DND-41 (cell line): ENCODE results near the gene ARHGEF25.

Experiments used
- ATAC-seq: fragments of 200-7000 bp; cut with Tn5 transposase; 3 replicates; pipeline ENCODE4 v1.9.1; 2021; ENCODE audit warnings: low read depth; ENCODE audit not compliant: insufficient read depth
- DNase-seq: peaks from one replicate; pipeline ENCODE4 v3.0.0-alpha.2; 2020
- H2AFZ ChIP-seq: 2 replicates; pipeline ENCODE4 v1.6.0; 2012; ENCODE audit warnings: low read depth, low read length
- H3K27ac ChIP-seq: 2 replicates; pipeline ENCODE4 v1.5.1; 2012; ENCODE audit warnings: low read length, inconsistent platforms
- H3K27me3 ChIP-seq: fragments of 200-600 bp; sonication (generic); 2 replicates; pipeline ENCODE4 v1.6.0; 2012; ENCODE audit warnings: low read length, mild to moderate bottlenecking, inconsistent platforms; ENCODE audit not compliant: insufficient read depth, poor library complexity
- H3K36me3 ChIP-seq: 2 replicates; pipeline ENCODE4 v1.5.1; 2012; ENCODE audit warnings: low read length, inconsistent platforms; ENCODE audit not compliant: insufficient read depth
- H3K4me1 ChIP-seq: 2 replicates; pipeline ENCODE4 v1.5.1; 2012; ENCODE audit warnings: mild to moderate bottlenecking, low read length; ENCODE audit not compliant: insufficient read depth
- H3K4me2 ChIP-seq: 2 replicates; pipeline ENCODE4 v1.6.0; 2012; ENCODE audit warnings: mild to moderate bottlenecking, moderate library complexity, low read length, inconsistent platforms; ENCODE audit not compliant: insufficient read depth
- H3K4me3 ChIP-seq, 2 experiments: fragments of 200-600 bp in 1 of 2; shearing (Covaris generic) in 1 of 2; 2 replicates each; pipeline ENCODE4 v1.5.1; 2012 to 2016; ENCODE audit warnings: inconsistent platforms in 2 of 2, low read length in 2 of 2, mild to moderate bottlenecking in 2 of 2, low read depth in 1 of 2, moderate library complexity in 1 of 2
- H3K79me2 ChIP-seq: 2 replicates; pipeline ENCODE4 v1.6.0; 2012; ENCODE audit warnings: low read length, inconsistent platforms; ENCODE audit not compliant: insufficient read depth
- H3K9ac ChIP-seq: 2 replicates; pipeline ENCODE4 v1.6.0; 2012; ENCODE audit warnings: low read depth, mild to moderate bottlenecking, inconsistent platforms, low read length, moderate library complexity
- H3K9me3 ChIP-seq: 2 replicates; pipeline ENCODE4 v1.5.1; 2012; ENCODE audit warnings: low read length, moderate library complexity, mild to moderate bottlenecking, inconsistent platforms; ENCODE audit not compliant: insufficient read depth, severe bottlenecking
- H4K20me1 ChIP-seq: 2 replicates; pipeline ENCODE4 v1.6.0; 2012; ENCODE audit warnings: low read length; ENCODE audit not compliant: insufficient read depth
- CTCF ChIP-seq: IDR thresholded peaks from 2 replicates; pipeline ENCODE4 v1.5.1; 2012; ENCODE audit warnings: borderline replicate concordance, low read length, moderate library complexity, mild to moderate bottlenecking; ENCODE audit not compliant: poor library complexity, severe bottlenecking; ENCODE audit errors: extremely low read depth
- EZH2 ChIP-seq: IDR thresholded peaks from 3 replicates; pipeline ENCODE4 v1.6.1; 2012; ENCODE audit warnings: borderline replicate concordance, low read depth, mild to moderate bottlenecking, moderate library complexity, low read length, inconsistent platforms; ENCODE audit not compliant: severe bottlenecking

ARHGEF25 gene

DNA sequence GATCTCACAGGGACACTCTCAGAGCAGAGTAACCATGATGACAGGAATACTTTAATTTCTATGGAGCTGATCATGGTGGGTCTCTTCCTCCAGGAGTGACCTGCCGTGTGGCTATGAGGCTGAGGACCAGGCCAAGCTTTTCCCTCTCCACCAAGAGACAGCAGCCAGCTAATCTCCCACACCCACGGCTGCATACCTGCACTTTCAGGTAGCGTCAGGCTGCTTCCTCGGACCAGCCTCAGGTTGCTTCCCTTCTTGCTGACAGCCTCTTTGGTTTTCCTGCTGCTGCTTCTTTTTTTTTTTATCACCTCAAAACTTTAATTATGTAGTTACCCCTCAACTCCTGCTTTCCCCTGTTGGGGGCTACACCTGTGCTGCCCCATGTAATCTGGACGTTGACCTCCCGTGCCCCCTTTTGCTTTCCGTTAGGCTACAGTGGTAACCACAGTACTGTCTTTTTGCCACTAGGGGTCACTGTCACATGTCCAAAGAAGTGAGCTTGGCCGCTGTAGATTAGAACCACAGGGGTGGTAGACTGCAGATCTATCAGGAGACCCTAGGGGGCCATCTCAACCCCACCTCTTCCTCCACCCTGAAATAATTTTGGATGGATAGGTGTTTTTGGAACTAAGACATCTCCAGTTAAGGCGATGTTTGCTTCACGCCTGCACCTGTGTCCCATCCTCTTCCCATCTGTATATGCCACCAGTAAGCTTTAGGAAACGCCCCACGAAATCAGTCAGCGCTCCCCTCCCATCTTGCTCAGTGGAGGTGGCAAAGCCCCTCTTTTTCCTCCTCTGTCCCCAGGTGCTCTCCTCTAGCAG is 28.0 kb upstream of the ARHGEF25 start:
- H3K36me3 ChIP-seq, result no peaks in the 10 kb centered on the region

DNA sequence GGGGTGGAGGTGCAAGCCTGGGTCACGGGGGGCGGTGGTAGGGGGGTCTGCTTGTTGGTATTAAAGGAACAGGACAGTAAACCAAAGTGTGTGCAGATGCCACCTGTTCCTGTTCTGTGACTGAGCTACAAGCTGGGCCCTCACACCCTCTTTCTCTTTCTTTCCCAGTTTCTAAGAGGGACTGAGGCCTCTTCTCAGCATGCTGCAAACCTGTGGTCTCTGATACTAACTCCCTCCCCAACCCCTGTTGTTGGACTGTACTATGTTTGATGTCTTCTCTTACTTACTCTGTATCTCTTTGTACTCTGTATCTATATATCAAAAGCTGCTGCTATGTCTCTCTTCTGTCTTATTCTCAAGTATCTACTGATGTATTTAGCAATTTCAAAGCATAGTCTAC is 27.2 kb upstream of the ARHGEF25 start:
- H4K20me1 ChIP-seq, result no peaks in the 10 kb centered on the region
- peaks cover 5% of the 10 kb centered on the region for H3K4me1 ChIP-seq
- no peak overlapping the region for H3K9ac ChIP-seq
- no peaks in the 10 kb centered on the region for H3K36me3 ChIP-seq
- H3K4me3 ChIP-seq, result no peak overlapping the region
- ATAC-seq (no peak), DNase-seq (no peak)
- no peak overlapping the region for H2AFZ ChIP-seq
- H3K79me2 ChIP-seq, result no peaks in the 10 kb centered on the region
- no peak for TF ChIP-seq CTCF
- TF ChIP-seq EZH2, result no peak
- H3K27me3 ChIP-seq, result peaks cover 17% of the 10 kb centered on the region
- no peaks in the 10 kb centered on the region for H3K9me3 ChIP-seq
- no peak overlapping the region for H3K4me2 ChIP-seq
- H3K27ac ChIP-seq, result no peak overlapping the region

More for the DNA sequence above, 28.0 kb upstream of the ARHGEF25 start:
- ATAC-seq (peak; percentile 99), DNase-seq (peak; percentile 78)
- Histone ChIP-seq H3K27ac (no peak overlapping the region), H4K20me1 (no peaks in the 10 kb centered on the region), H3K4me2 (peak overlapping the region; percentile 10; the same call in 1 of the 2 replicates), H3K27me3 (peaks cover 18% of the 10 kb centered on the region), H3K9me3 (no peaks in the 10 kb centered on the region), H2AFZ (peak overlapping the region; percentile 52; the same call in 1 of the 2 replicates), H3K4me3 (no peak overlapping the region), H3K79me2 (no peaks in the 10 kb centered on the region), H3K9ac (no peak overlapping the region), H3K4me1 (peaks cover 5% of the 10 kb centered on the region)
- no peak for TF ChIP-seq EZH2
- peak; percentile 96 for TF ChIP-seq CTCF

DNA sequence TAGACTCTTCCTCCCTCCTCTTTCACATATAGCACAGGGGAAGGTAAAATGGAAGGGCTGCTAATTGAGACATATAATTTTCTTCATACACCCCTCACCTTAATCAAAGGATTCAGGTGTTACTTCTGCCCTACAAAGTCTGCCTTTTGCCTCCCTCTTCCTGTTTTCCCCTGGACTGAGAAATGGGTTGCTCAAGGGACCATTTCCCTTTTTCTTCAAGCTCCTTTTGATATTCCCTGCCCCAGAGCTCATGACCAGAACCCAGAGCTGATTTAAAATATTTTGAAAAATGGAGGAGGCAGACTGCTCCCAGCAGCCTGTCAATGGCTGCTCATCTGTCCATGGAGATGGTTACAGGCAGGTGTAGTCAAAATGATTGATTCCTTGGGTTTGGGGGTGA is 26.5 kb upstream of the ARHGEF25 start:
- H3K4me2 ChIP-seq, result no peak overlapping the region
- ATAC-seq (no peak), DNase-seq (no peak)
- no peak overlapping the region for H3K4me3 ChIP-seq
- H3K27ac ChIP-seq, result no peak overlapping the region
- no peaks in the 10 kb centered on the region for H3K36me3 ChIP-seq
- 0 out of 2 replicates have a peak overlapping the region, but pooled peaks have one; percentile 11 for H2AFZ ChIP-seq
- H3K4me1 ChIP-seq, result peaks cover 5% of the 10 kb centered on the region
- H3K79me2 ChIP-seq, result no peaks in the 10 kb centered on the region
- TF ChIP-seq CTCF (no peak), EZH2 (no peak)
- no peaks in the 10 kb centered on the region for H4K20me1 ChIP-seq
- H3K27me3 ChIP-seq, result peaks cover 13% of the 10 kb centered on the region
- H3K9me3 ChIP-seq, result no peaks in the 10 kb centered on the region
- no peak overlapping the region for H3K9ac ChIP-seq
